NCI-H2171 (cell line): ENCODE results near the gene ZFP3.
"Not testable (repeated sequence)": the region's sequence is repeated elsewhere in the genome, so short reads cannot be mapped to it uniquely, and the experiment has no call there.

Experiments
- DNase-seq: peaks from one replicate; lab custom pipeline; 2025; lab: John Stamatoyannopoulos, UW

Gene ZFP3

GRCh38 chr17:5138616-5139457 is 60.6 kb downstream of the ZFP3 start:
- DNase-seq: no peak

DNA sequence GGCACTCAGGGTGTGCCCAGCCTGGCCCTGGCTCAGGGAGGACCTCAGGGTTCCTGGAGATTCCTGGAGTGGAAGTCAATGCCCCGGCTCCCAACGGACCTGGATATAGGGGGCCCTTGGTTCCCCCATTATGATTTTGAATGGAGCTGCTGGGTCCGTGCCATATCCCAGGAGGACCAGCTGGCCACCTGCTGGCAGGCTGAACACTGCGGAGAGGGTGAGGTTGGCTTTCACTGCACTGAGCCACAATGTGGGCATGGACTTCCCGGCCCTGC is 61.1 kb downstream of the ZFP3 start:
- DNase-seq: no peak

DNA sequence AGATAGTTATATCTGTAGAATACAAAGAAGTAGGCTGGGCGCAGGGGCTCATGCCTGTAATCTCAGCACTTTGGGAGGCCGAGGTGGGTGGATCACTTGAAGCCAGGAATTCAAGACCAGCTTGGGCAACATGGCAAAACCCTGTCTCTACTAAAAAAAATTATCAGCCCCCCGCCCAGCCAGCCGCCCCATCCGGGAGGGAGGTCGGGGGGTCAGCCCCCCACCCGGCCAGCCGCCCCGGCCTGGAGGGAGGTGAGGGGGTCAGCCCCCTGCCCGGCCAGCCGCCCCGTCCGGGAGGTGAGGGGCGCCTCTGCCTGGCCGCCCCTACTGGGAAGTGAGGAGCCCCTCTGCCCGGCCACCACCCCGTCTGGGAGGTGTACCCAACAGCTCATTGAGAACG is 64.6 kb downstream of the ZFP3 start:
- not testable (repeated sequence) for DNase-seq
